HG03159 (cell line): ENCODE measurements around the gene ARFGAP3.

ENCODE experiments used
- ATAC-seq: cut with Tn5 transposase; IDR thresholded peaks from one replicate; pipeline ENCODE4 v1.9.1; 2021; ENCODE audit warnings: mild to moderate bottlenecking, moderate library complexity; ENCODE audit not compliant: unreplicated experiment

ARFGAP3 gene

GRCh38 chr22:42856865-42857704 is at the start of gene ARFGAP3:
ARFGAP3 (minus strand) TSS chr22:42857273; CDS start chr22:42857182, 91 bp downstream.
- ATAC-seq, result peak; percentile 76

GRCh38 chr22:42905702-42906183 is 48.7 kb upstream of the ARFGAP3 start:
- ATAC-seq, result no peak

- ATAC-seq, result no peak
Observed at GRCh38 chr22:42905217-42905616, 48.1 kb upstream of the ARFGAP3 start.

- no peak for ATAC-seq
Observed at GRCh38 chr22:42904050-42904449, 47.0 kb upstream of the ARFGAP3 start.

- ATAC-seq, result no peak
Observed at GRCh38 chr22:42902875-42903510, 45.9 kb upstream of the ARFGAP3 start.

- ATAC-seq, result no peak
Observed at GRCh38 chr22:42901790-42902508, 44.9 kb upstream of the ARFGAP3 start.

- ATAC-seq, result no peak
Observed at GRCh38 chr22:42897960-42898359, 40.9 kb upstream of the ARFGAP3 start.

GRCh38 chr22:42895541-42895981 is 38.5 kb upstream of the ARFGAP3 start:
- ATAC-seq, result no peak

- ATAC-seq, result no peak
Observed at GRCh38 chr22:42895087-42895486, 38.0 kb upstream of the ARFGAP3 start.

- no peak for ATAC-seq
Observed at GRCh38 chr22:42893371-42894150, 36.5 kb upstream of the ARFGAP3 start.

- ATAC-seq, result no peak
Observed at GRCh38 chr22:42892571-42893316, 35.7 kb upstream of the ARFGAP3 start.

- ATAC-seq, result no peak
Observed at GRCh38 chr22:42892156-42892555, 35.1 kb upstream of the ARFGAP3 start.

- no peak for ATAC-seq
Observed at GRCh38 chr22:42891696-42892095, 34.6 kb upstream of the ARFGAP3 start.

- no peak for ATAC-seq
Observed at GRCh38 chr22:42891008-42891407, 33.9 kb upstream of the ARFGAP3 start.

GRCh38 chr22:42889304-42889703 is 32.2 kb upstream of the ARFGAP3 start:
- peak; percentile 59 for ATAC-seq

GRCh38 chr22:42887523-42888507 is 30.7 kb upstream of the ARFGAP3 start:
- no peak for ATAC-seq

- no peak for ATAC-seq
Observed at GRCh38 chr22:42887120-42887519, 30.0 kb upstream of the ARFGAP3 start.

- no peak for ATAC-seq
Observed at GRCh38 chr22:42885446-42885845, 28.4 kb upstream of the ARFGAP3 start.
